C1 segment of cervical spinal cord (tissue), 14 donors: Measurements from ENCODE around the gene MYO5A.

Source experiments
- DNase-seq, 14 donors: peaks; one replicate each; lab custom pipeline; 2025; lab: John Stamatoyannopoulos, UW

MYO5A gene

GRCh38 chr15:52331490-52332240 lies 197.0 kb downstream of the MYO5A start:
- DNase-seq = peak in 2 of 14 donors; percentile 33 to 69

- DNase-seq = peak in 1 of 14 donors; percentile 27
These were observed 198.7 kb downstream of the MYO5A start for GRCh38 chr15:52329987-52330386.

GRCh38 chr15:52329150-52329549 lies 199.5 kb downstream of the MYO5A start:
- peak in 1 of 14 donors; percentile 18 for DNase-seq

- DNase-seq = peak in 1 of 14 donors; percentile 33
These were observed 200.0 kb downstream of the MYO5A start for GRCh38 chr15:52328680-52329079.

GRCh38 chr15:52326756-52327155 lies 201.9 kb downstream of the MYO5A start:
- DNase-seq = no peak

GRCh38 chr15:52324109-52324508 lies 204.6 kb downstream of the MYO5A start:
- peak in 3 of 14 donors; percentile 5 to 27 (median 24) for DNase-seq

- DNase-seq = peak in 6 of 14 donors; percentile 10 to 98 (median 27)
These were observed 209.8 kb downstream of the MYO5A start for GRCh38 chr15:52318729-52319500.

- DNase-seq = no peak
These were observed 211.0 kb downstream of the MYO5A start for GRCh38 chr15:52317688-52318087.

- no peak for DNase-seq
These were observed 211.7 kb downstream of the MYO5A start for GRCh38 chr15:52317022-52317421.

GRCh38 chr15:52309154-52309548 lies 219.5 kb downstream of the MYO5A start:
- DNase-seq = no peak

GRCh38 chr15:52308446-52309153 lies 220.1 kb downstream of the MYO5A start:
- DNase-seq = no peak

GRCh38 chr15:52307847-52308246 lies 220.8 kb downstream of the MYO5A start:
- DNase-seq = no peak

GRCh38 chr15:52306270-52306669 lies 222.4 kb downstream of the MYO5A start:
- no peak for DNase-seq

- no peak for DNase-seq
These were observed 225.4 kb downstream of the MYO5A start for GRCh38 chr15:52303093-52303772.

GRCh38 chr15:52301265-52301847 lies 227.3 kb downstream of the MYO5A start:
- no peak for DNase-seq

GRCh38 chr15:52295421-52296001 lies 233.2 kb downstream of the MYO5A start, which contains the start of gene MYO5C:
MYO5C (minus strand) TSS chr15:52295804; CDS start chr15:52295636, 168 bp downstream.
- DNase-seq = peak in 9 of 14 donors; percentile 21 to 94 (median 44)

- DNase-seq = peak in 1 of 14 donors; percentile 64
These were observed 233.7 kb downstream of the MYO5A start for GRCh38 chr15:52294881-52295420.

- peak in 1 of 14 donors; percentile 53 for DNase-seq
These were observed 235.8 kb downstream of the MYO5A start for GRCh38 chr15:52292780-52293392.

GRCh38 chr15:52291204-52291603 lies 237.5 kb downstream of the MYO5A start:
- no peak for DNase-seq

- DNase-seq = no peak
These were observed 237.9 kb downstream of the MYO5A start for GRCh38 chr15:52290800-52291199.
